Adrenal gland (tissue), 12 donors: Measurements from ENCODE around the gene STK11IP. TPM values are rescaled to one million over a fixed set of nuclear protein-coding genes. Genes with fewer than 3 reads are reported as not detected.
A peak's percentile ranks its signal among the peaks of the same experiment; 100 is the strongest.

Experiments used
- DNase-seq, 7 donors: peaks; one replicate each; pipeline ENCODE4 v3.0.0-alpha.2; 2019 to 2020
- H3K27ac ChIP-seq, 5 donors: fragments of 200-600 bp; sonication (generic) in 4 of 5; 1 replicate in 3 of 5; 2 replicates in 2 of 5; pipeline versions ENCODE4 v1.5.1 to v1.8.0; 2016 to 2020; ENCODE audit warnings: mild to moderate bottlenecking in 1 of 5
- H3K27me3 ChIP-seq: fragments of 200-600 bp; 2 replicates; pipeline ENCODE4 v1.8.0; 2021
- H3K36me3 ChIP-seq, 2 donors: fragments of 200-600 bp; replicated peaks in 1 of 2; 1 replicate in 1 of 2; 2 replicates in 1 of 2; pipeline versions ENCODE4 v1.5.1 to v1.8.0; 2018 to 2022
- H3K4me1 ChIP-seq, 2 donors: fragments of 200-600 bp; replicated peaks in 1 of 2; 1 replicate in 1 of 2; 2 replicates in 1 of 2; pipeline versions ENCODE4 v1.5.1 to v1.8.0; 2018 to 2021
- H3K4me3 ChIP-seq, 4 donors: fragments of 200-600 bp; sonication (generic) in 3 of 4; one replicate each; pipeline ENCODE4 v1.5.1; 2016 to 2018
- H3K9me3 ChIP-seq, 3 donors: fragments of 200-600 bp; sonication (generic) in 1 of 3; replicated peaks in 1 of 3; 1 replicate in 2 of 3; 2 replicates in 1 of 3; pipeline versions ENCODE4 v1.5.1 to v1.8.0; 2016 to 2021
- CTCF ChIP-seq, 6 experiments: fragments of 450-650 bp in 4 of 6; fragments of 200-600 bp in 2 of 6; sonication (generic) in 1 of 6; IDR thresholded peaks; 1 replicate in 5 of 6; 2 replicates in 1 of 6; pipeline versions ENCODE4 v1.5.1 to v1.8.0; 2016 to 2021; ENCODE audit warnings: antibody characterized with exemption in 6 of 6, mild to moderate bottlenecking in 2 of 6, moderate library complexity in 1 of 6
- POLR2A ChIP-seq, 2 donors: fragments of 450-650 bp; IDR thresholded peaks; one replicate each; pipeline ENCODE4 v1.6.1; 2017; ENCODE audit warnings: antibody characterized with exemption in 2 of 2, mild to moderate bottlenecking in 2 of 2, moderate library complexity in 1 of 2
- WGBS, 4 donors: extraction: QIAGEN DNeasy Blood & Tissue Kit in 2 of 4; methylation state at CpG; one replicate each; pipeline versions ENCODE4 v1.1.5 to v1.1.7; 2013 to 2017; 5-methylcytosine and 5-hydroxymethylcytosine counted together
- intact Hi-C, 2 donors: fragments of 100-400 bp; cut with DNase I; formaldehyde crosslinking; loops; one replicate each; pipeline versions ENCODE4 v1.14.1 to v1.15.0; 2022 to 2023
- polyA plus RNA-seq, 3 donors: library from polyadenylated mRNA; stranded (reverse); fragments of 200-250 nt in 2 of 3; fragments of 350-450 nt in 1 of 3; fragmentation: Illumina TruSeq in 1 of 3; extraction: RNeasy Lipid Tissue Mini Kit (QIAGEN cat#74804) in 1 of 3; gene quantifications; one replicate each; pipeline ENCODE4 v1.2.3, GENCODE V29; 2013 to 2014
- total RNA-seq, 9 donors: library from RNA; depleted of rRNA in 4 of 9; stranded (reverse); fragments of >200 nt in 4 of 9; fragments of 120-200 nt in 1 of 9; fragmentation: NEBNext Ultra II Directional in 1 of 9; extraction: Animal tissue kit (Norgen Biotek cat#: 25700) in 1 of 9; gene quantifications; one replicate each; pipeline versions ENCODE4 v1.1.0 to v1.2.4, GENCODE V29; 2013 to 2023
- donor health status: healthy with polysubstance abuse.
- donor health status: Bipolar disorder and iron deficiency.
- donor health status: DM: yes; HTN: yes; CAD: no.
- donor health status: DM: no; HTN: no; CAD: no.
- donor health status: DM: no; HTN: no; CAD: no.
- donor health status: DM: yes; HTN: yes; CAD: no.

The STK11IP gene
- total and polyA plus RNA-seq, 12 donors = 5.0 to 68.1 (median 25.5) TPM

- no peaks in the 10 kb centered on the region for H3K9me3 ChIP-seq
- peak overlapping the region in 2 of 5 donors; percentile 64 to 74 for H3K27ac ChIP-seq
- DNase-seq = peak in 6 of 7 donors; percentile 77 to 91 (median 83)
- H3K36me3 ChIP-seq = no peaks in the 10 kb centered on the region
- intact Hi-C loops = no loop called here
- TF ChIP-seq CTCF (IDR thresholded peaks at IDR 0.05) = no peak
- no peak for TF ChIP-seq POLR2A (IDR thresholded peaks at IDR 0.05)
- H3K4me3 ChIP-seq = no peak overlapping the region
- peaks cover 9 to 28% of the 10 kb centered on the region in 2 donors for H3K4me1 ChIP-seq
- WGBS, 4 donors = 57 to 69% (median 64%) methylated on average over 6 to 17 of the region's 17 CpGs
- no peaks in the 10 kb centered on the region for H3K27me3 ChIP-seq
These were observed 33.2 kb downstream of the STK11IP start for GRCh38 chr2:219630770-219631405.

- Histone ChIP-seq H3K36me3 (no peaks in the 10 kb centered on the region), H3K9me3 (no peaks in the 10 kb centered on the region), H3K4me3 (no peak overlapping the region), H3K27me3 (no peaks in the 10 kb centered on the region), H3K4me1 (peaks cover 9 to 28% of the 10 kb centered on the region in 2 donors), H3K27ac (peak overlapping the region in 2 of 5 donors; percentile 64 to 74)
- WGBS, 4 donors = 83 to 91% (median 88%) methylated on average over 6 to 9 of the region's 9 CpGs
- TF ChIP-seq CTCF (IDR thresholded peaks at IDR 0.05) = no peak
- TF ChIP-seq POLR2A (IDR thresholded peaks at IDR 0.05) = no peak
- intact Hi-C loops = no loop called here
- peak in 2 of 7 donors; percentile 12 to 37 for DNase-seq
These were observed 33.8 kb downstream of the STK11IP start for GRCh38 chr2:219631406-219631891.

- TF ChIP-seq CTCF (IDR thresholded peaks at IDR 0.05) (no peak), POLR2A (IDR thresholded peaks at IDR 0.05) (no peak)
- no peaks in the 10 kb centered on the region for H3K36me3 ChIP-seq
- H3K4me1 ChIP-seq = peaks cover 5 to 22% of the 10 kb centered on the region in 2 donors
- H3K4me3 ChIP-seq = no peak overlapping the region
- intact Hi-C loops = no loop called here
- 86 to 90% (median 89%) methylated on average over 19 to 34 of the region's 34 CpGs for WGBS, 4 donors
- no peak overlapping the region for H3K27ac ChIP-seq
- DNase-seq = peak in 1 of 7 donors; percentile 55
- H3K27me3 ChIP-seq = no peaks in the 10 kb centered on the region
- H3K9me3 ChIP-seq = no peaks in the 10 kb centered on the region
These were observed 34.5 kb downstream of the STK11IP start for GRCh38 chr2:219631904-219632759.

- no peaks in the 10 kb centered on the region for H3K36me3 ChIP-seq
- TF ChIP-seq POLR2A (IDR thresholded peaks at IDR 0.05) (no peak), CTCF (IDR thresholded peaks at IDR 0.05) (no peak)
- DNase-seq = peak in 1 of 7 donors; percentile 45
- H3K27ac ChIP-seq = no peak overlapping the region
- no peak overlapping the region for H3K4me3 ChIP-seq
- H3K27me3 ChIP-seq = no peaks in the 10 kb centered on the region
- WGBS, 4 donors = 88 to 98% (median 92%) methylated on average over 2 to 8 of the region's 8 CpGs
- H3K4me1 ChIP-seq = peaks cover 4 to 22% of the 10 kb centered on the region in 2 donors
- intact Hi-C loops = no loop called here
- no peaks in the 10 kb centered on the region for H3K9me3 ChIP-seq
These were observed 35.1 kb downstream of the STK11IP start for GRCh38 chr2:219632760-219633105.
